ENCODE measurements around the gene PER1.

DNA sequence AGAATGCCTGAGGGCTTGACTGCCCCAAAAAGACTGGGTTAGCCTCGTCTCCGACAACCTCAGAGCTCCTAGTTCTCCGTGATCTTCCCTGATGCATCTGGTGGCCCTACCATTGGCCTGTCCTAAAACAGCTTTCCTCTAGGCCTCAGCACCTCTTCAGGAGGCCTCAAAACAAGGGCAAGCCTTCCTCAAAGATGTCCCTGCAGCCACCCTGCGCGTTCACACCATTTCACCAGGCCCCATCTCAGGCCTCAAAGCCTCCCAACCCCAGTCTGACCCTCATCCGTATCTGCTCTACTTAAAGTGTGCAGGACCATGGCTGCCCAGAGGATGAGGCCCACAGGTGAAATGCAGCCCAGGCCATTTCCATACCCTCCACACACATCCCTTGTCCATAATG lies 41.3 kb downstream of the PER1 start:
- TF ChIP-seq POLR2A (IDR thresholded peaks at IDR 0.05; ENCODE audit: low read depth) (no peak), POLR2AphosphoS5 (IDR thresholded peaks at IDR 0.05) (no peak)

Data from esophagus muscularis mucosa (tissue), 2 donors.